Activated CD8-positive, alpha-beta memory T cell treated with anti-CD3 and anti-CD28 coated beads, Interleukin-2, amount 50 U/mL, for 4 hours (primary cell): ENCODE results near the gene EVL.
A peak's percentile ranks its signal among the peaks of the same experiment; 100 is the strongest.
"Not testable (repeated sequence)": the region's sequence is repeated elsewhere in the genome, so short reads cannot be mapped to it uniquely, and the experiment has no call there.

Experiments
- DNase-seq: peaks from one replicate; pipeline ENCODE4 v3.0.0-alpha.2; 2020

EVL gene

GRCh38 chr14:100149851-100150611 lies 84.8 kb downstream of the EVL start:
- no peak for DNase-seq

DNA sequence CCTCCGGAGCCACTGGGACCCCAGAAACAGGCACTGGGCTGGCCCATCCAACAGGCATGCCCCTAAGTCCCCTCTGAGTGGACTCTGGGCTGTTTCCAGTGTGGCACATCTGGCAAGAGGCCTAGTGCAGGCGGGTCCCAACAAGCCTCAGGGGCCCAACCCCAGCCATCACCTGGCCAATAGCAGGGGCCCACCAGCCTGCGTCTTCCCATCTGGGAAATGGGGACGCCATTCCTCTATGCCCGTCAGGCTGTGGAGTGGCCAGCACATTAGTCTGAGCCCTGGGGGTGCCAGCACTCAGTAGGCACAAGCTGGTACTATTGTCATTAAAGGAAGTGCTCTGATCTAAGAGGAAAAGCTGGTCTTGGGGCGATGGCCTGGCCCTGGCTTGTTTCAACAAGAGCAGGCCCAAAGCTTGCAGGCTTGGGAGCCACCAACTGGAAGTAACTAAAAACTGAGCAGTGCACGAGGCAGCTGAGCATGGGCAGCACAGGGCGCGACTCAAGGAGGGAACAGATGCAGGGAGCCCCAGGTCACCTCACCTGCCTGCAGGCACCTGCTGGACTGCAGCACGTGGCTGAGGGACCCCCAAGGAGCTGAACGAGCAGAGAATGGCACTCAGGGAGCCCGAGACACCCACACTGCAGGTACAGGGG lies 85.8 kb downstream of the EVL start:
- no peak for DNase-seq

DNA sequence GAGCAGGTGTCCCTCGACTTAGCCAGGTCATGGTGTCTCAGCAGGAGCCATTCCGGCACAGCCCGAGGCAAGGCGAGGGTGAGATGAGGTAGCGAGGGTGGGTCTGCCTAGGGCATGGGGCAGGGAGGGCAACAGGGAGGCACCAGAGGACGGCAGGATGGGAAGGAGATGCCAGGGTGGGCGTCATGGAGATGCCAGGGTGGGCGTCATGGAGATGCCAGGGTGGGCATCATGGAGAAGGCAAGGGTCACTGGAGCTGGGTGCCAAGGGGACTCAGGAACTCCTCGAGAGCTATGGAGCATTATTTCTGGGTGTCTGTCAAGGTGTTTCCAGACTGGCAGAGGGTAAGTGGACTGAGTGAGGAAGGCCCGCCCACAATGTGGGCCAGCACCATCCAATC lies 86.9 kb downstream of the EVL start:
- DNase-seq: no peak

DNA sequence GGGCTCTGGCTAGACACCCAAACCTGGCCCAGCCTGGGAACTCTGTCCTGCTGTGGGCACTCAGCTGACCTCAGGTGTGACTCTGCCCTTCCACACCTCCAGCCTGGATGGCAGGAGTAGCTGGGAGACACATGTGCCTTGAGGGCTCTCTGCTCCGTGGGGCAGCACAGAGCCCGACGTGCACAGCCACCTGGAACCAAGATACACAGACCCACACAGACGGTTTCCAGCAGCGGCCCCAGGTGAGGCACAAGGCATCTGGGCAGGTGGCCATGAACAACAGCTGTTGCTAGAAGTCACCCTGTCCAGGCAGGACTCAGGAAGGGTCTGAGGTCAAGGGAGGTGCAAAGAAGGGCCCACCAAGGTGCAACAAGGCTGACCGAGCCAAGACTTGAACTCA lies 88.3 kb downstream of the EVL start:
- DNase-seq: no peak

DNA sequence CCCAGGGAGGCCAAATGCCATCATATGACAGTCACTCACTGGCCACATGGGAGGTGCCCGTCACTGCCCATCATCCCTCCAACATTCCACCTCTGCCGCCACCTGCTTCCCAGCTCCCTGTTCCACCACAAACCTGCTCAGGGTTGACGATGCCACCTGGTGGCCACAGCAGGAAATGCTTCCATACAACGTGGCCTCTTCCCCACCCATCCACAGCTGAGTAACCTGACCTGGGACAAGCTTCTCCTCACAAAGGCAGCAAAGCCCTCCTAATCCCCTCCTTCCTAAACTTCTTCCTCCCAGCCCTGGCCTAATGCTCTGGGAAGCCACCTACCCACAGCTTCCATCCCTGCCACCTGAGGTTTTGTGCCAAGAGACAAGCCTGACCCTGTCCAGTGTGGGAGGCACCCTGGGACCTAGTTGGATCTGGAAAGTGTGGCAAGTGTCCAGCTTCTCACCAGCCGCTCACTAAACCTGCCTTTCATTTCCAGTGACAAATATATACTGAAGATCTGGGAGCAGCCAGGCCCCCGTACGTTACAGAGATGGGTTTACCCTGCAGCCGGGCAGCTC lies 89.9 kb downstream of the EVL start:
- no peak for DNase-seq

DNA sequence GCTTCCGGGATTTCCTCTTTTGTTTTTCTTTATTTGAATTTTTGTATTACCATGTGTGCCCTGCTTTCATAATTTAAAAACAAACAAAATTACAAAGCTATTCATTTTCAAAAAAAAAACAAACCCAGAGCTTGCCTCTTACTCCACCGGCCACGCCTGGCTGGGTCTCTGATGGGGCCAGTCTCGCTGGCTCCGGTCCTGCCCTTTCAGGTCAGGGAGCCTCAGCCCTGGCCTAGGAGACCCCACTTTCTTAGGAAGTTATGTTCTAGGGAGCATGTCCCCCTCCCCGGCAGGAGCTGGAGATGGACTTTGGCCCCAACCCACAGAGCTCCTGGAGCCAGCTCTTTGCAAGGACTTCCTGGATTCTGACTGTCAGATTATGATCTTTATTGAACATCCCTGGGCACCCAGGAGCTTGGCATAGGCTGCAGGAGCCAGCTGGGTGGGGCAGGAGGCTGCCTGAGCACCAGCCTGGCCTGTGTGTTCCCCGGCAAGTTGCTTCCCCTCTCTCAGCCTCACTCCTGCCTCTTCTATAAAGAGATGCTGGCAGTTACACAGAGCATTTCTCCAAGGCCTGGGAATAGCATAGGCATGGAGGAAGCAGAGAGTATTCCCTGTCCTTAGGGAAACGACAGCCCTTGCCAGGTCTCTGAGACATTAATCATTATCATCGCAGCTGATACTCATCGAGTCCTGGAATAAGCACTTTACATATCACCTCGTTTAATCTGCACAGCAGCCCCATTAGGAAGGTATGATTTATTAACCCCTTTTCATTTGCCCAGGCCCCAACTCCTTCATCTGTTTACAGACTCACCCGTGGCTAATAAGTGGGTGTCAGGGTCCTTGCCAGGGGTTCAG lies 90.8 kb downstream of the EVL start:
- DNase-seq: no peak

DNA sequence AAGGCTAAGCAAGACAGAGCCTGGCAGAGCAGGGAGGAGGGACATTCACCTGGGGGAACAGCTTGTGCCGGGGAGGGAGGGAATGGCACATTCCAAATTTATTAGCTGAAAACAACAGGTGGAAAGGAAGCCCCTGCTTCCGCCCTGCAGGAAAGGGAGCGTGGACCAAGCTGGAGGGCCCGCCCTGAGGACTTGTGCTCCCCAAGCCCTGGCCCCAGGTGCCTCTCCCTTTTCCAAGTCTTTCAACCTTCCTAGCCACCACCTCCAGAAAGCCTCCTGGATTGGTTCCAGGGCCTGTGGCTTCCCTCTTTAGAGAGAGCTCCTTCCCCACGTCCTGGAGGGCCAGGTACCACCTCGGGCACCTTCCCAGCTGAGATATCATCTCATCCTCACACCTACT lies 91.6 kb downstream of the EVL start:
- DNase-seq: no peak

- not testable (repeated sequence) for DNase-seq
These were observed 92.5 kb downstream of the EVL start for GRCh38 chr14:100157548-100158232.

DNA sequence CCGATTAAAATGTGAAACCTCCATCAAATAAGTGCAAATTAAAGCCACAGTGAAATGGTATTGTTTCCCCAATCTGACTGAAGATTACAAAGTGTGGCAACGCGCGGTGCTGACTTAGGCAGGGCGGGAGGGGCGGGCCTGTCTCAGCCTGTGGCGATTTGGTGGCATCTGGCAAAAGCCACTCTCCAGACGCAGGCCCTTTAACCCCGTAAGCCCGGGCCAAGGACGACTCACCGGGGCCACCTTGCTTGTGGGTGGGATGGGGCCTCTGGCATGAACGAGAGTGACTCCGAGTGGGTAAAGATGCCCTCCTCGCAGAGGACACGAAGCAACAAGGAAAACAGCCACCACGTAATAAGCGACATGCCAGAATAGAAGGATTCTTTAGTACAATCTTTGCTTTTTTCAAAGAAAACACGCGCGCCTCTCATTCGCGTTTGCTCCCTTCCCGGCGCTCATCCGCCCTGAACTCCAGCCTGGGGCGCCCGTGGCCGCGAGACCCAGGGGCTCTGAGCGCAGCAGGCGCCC lies 93.4 kb downstream of the EVL start:
- no peak for DNase-seq

DNA sequence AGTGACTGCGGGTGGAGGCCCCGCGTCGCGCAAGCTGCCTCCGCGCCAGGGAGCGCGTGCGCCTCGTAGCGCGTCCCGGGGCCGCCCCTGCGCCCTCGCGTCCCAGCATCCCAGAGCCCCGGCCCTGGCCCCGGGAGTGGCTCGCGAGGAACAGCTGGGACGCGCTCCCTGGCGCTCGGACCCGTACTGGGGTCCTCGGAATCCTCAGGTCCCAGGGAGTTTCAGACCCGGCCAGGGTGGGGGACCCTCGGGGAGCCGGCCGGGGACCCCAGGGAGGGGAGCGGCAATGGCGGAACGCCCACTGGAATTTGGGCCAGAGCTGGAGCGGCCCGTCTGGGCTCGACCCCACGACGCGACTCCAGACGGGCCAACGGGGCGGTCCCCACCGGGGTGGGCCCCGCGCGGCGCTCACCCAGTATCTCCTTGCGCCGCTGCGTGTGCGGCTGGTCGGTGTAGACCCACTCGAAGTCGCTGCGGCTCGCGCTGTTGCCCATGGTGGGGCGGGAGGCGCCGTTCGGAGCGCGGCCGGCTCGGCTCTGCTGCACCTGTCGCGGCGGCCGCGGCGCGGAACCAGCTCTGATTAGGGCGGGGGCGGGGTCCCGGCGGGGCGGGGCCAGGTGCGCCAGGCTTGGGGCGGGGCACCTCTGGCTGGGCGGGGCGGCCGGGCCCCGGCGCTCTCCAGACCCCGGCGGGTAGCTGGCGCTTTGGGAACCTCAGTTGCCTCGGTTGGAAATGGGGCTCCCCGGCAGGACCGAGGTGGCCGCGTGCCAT lies 94.1 kb downstream of the EVL start, which contains the start of gene DEGS2:
TSS of gene DEGS2 (minus strand) at position 552 of the 771 bp plus-strand sequence. CDS start at position 494, 58 bp downstream.
- peak; percentile 65 for DNase-seq

DNA sequence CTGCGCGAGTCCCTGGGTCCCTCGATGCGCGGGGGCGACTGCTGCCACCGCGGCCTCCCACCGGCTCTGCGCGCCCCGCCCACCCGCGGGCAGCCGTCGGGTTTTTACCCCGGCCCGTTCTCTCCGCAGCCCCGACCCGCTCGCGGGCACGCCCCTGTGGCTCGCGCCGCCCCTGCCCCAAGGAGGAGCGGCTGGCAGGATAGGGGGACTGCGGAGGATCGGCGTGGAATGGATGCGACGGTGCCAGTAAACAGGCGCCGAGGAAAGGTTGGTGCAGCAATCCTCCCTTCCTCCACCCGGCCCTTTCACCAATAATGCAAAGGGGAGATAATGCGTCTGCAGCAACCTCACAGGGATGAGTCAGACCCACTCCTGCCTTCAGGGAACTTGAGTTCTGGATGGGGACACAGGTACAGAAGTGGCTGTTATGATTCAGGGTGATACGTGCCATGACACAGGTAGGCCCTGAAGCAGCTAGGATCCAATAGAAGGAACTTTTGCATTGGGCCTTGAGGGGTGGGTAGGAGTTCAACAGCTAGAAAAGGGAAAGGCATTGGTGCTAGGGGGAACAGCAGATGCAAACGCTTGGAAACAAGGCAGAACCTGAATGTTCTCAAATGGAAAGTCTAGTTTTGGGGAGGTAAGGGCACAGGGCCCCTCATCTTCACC lies 94.8 kb downstream of the EVL start:
- DNase-seq: no peak

DNA sequence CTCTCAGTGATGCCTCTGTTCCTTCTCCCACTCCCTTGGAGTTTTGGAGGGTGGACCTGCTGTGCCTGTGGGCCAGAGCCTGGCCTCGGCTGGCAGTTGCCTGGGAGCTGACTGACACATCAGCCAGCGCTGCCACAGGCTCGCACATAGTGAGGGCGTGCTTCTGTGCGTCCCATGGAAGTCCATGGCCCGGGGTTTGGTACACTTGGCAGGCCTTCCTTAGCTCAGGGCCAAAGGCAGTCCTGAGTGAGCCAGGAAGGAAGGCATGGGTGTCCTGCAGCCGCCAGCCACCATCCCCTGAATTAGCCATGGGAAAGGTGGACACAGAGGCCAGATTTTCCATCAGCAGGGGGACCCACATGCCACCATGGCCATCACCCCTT lies 95.3 kb downstream of the EVL start:
- DNase-seq: no peak

- no peak for DNase-seq
These were observed 100.2 kb downstream of the EVL start for GRCh38 chr14:100165376-100165775.

GRCh38 chr14:100165831-100166440 lies 100.7 kb downstream of the EVL start:
- no peak for DNase-seq

DNA sequence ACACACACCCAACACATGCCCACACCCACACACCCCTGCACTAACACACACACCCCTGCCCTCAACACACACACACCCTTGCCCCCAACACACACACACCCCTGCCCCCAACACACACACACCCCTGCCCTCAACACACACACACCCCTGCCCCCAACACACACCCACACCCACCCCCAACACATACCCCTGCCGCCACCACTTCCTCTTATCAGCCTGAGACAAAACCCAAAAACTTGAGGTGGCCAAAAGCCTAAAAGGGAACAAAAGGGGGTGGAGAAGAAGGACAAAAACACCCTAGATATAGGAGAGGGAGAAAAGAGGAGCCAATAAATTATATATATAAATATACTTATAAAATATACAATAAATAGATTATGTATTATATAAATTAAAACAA lies 103.3 kb downstream of the EVL start:
- no peak for DNase-seq

GRCh38 chr14:100170880-100171279 lies 105.7 kb downstream of the EVL start:
- no peak for DNase-seq

- DNase-seq: no peak
These were observed 107.6 kb downstream of the EVL start for GRCh38 chr14:100172811-100173210.

DNA sequence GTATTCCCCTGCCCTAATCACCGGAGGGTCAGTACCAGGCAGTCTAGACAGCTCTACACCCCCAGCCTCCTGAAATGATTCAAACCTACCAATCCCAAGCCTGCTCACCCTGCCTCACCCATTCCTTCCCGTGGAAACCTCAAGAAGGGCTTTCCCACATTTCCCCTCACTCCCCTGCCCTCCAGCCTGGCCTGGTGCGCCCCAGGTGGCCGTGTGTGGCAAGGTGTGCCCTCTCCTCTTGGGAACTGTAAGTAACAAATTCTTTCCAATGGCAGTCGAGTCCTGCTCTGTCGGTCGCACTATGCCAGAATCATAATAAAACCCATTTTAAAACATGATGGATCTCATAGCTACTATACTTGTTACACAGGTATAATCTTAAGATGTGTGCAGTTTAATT lies 108.1 kb downstream of the EVL start:
- DNase-seq: no peak

GRCh38 chr14:100176811-100177327 lies 111.6 kb downstream of the EVL start:
- DNase-seq: no peak

- DNase-seq: no peak
These were observed 113.5 kb downstream of the EVL start for GRCh38 chr14:100178691-100179090.
